GM12878 (cell line): ENCODE results near the gene CASP8. TPM values are rescaled to one million over a fixed set of nuclear protein-coding genes. Genes with fewer than 3 reads are reported as not detected.

Experiments
- ATAC-seq: fragments of 200-7000 bp; cut with Tn5 transposase; 3 replicates; pipeline ENCODE4 v1.9.1; 2020; ENCODE audit warnings: mild to moderate bottlenecking, moderate library complexity
- BruUV-seq: library from RNA; stranded (reverse); fragments of 400-500 nt; replicated peaks from 2 replicates; lab custom pipeline; 2021; lab: Mats Ljungman, UMichigan
- CTCF ChIA-PET: fragments of 300-600 bp; sonication (Branson Sonifier 250); formaldehyde crosslinking; extraction: SDS; loops from one replicate; lab custom pipeline; 2021; ENCODE audit warnings: inconsistent platforms; lab: Yijun Ruan, JAX
- POLR2A ChIA-PET: fragments of 350-600 bp; formaldehyde crosslinking; extraction: SDS; loops from one replicate; lab custom pipeline; 2021; ENCODE audit warnings: inconsistent platforms; lab: Charles Lee
- RAD21 ChIA-PET: fragments of 300-600 bp; sonication (Branson Sonifier 250); formaldehyde crosslinking; loops from one replicate; lab custom pipeline; 2023; ENCODE audit warnings: antibody characterized with exemption; ENCODE audit not compliant: unreplicated experiment; lab: Charles Lee
- SMC1A ChIA-PET: fragments of 300-600 bp; sonication (Branson Sonifier 250); formaldehyde crosslinking; loops from one replicate; lab custom pipeline; 2023; ENCODE audit not compliant: unreplicated experiment, uncharacterized antibody; lab: Charles Lee
- DNase-seq: peaks from one replicate; pipeline ENCODE4 v3.0.0-alpha.2; 2011; ENCODE audit warnings: low read depth, low spot score
- FAIRE-seq: peaks from 3 replicates; lab custom pipeline; 2011; peaks lifted over from hg19 to GRCh38; lab: Jason Lieb, UNC
- H2AFZ ChIP-seq: 2 replicates; pipeline ENCODE4 v1.6.0; 2011; ENCODE audit warnings: low read depth, low read length, control low read depth; ENCODE audit not compliant: control insufficient read depth
- H3K27ac ChIP-seq: 2 replicates; pipeline ENCODE4 v1.5.1; 2011; ENCODE audit warnings: control low read depth; ENCODE audit not compliant: control insufficient read depth, insufficient read depth
- H3K27me3 ChIP-seq, 2 experiments: replicated peaks in 1 of 2; 2 replicates each; pipeline versions ENCODE4 v1.6.0 to v1.6.1; 2011; ENCODE audit warnings: low read length in 1 of 2; ENCODE audit not compliant: control insufficient read depth in 2 of 2, insufficient read depth in 2 of 2
- H3K36me3 ChIP-seq, 2 experiments: 2 replicates each; pipeline ENCODE4 v1.5.1; 2011; ENCODE audit warnings: low read length in 1 of 2; ENCODE audit not compliant: control insufficient read depth in 2 of 2, insufficient read depth in 2 of 2
- H3K4me1 ChIP-seq: 2 replicates; pipeline ENCODE4 v1.6.1; 2011; ENCODE audit warnings: mild to moderate bottlenecking, low read length, moderate library complexity, mixed read lengths; ENCODE audit not compliant: control insufficient read depth, insufficient read depth
- H3K4me2 ChIP-seq: 2 replicates; pipeline ENCODE4 v1.6.0; 2011; ENCODE audit warnings: control low read depth; ENCODE audit not compliant: control insufficient read depth, insufficient read depth
- H3K4me3 ChIP-seq: fragments of 200-600 bp; sonication (generic); 2 replicates; pipeline ENCODE4 v1.5.1; 2016
- H3K79me2 ChIP-seq: 2 replicates; pipeline ENCODE4 v1.6.0; 2011; ENCODE audit warnings: low read length; ENCODE audit not compliant: control insufficient read depth, insufficient read depth
- H3K9ac ChIP-seq: 2 replicates; pipeline ENCODE4 v1.8.0; 2011; ENCODE audit warnings: low read length, control low read depth, mixed read lengths; ENCODE audit not compliant: control insufficient read depth, insufficient read depth
- H3K9me3 ChIP-seq: replicated peaks from 3 replicates; pipeline ENCODE4 v1.5.1; 2011; ENCODE audit warnings: mild to moderate bottlenecking, low read length; ENCODE audit not compliant: control insufficient read depth, insufficient read depth
- H4K20me1 ChIP-seq: 2 replicates; pipeline ENCODE4 v1.6.0; 2011; ENCODE audit not compliant: control insufficient read depth, insufficient read depth
- ATF2 ChIP-seq: IDR thresholded peaks from 2 replicates; pipeline ENCODE4 v1.6.1; 2012; ENCODE audit warnings: low read length, inconsistent platforms
- ATF7 ChIP-seq: fragments of 450-650 bp; IDR thresholded peaks from 2 replicates; pipeline ENCODE4 v1.6.1; 2016; ENCODE audit warnings: low read depth, mild to moderate bottlenecking
- NFIC ChIP-seq: IDR thresholded peaks from 2 replicates; pipeline ENCODE4 v1.6.1; 2012; ENCODE audit warnings: low read depth, mild to moderate bottlenecking, inconsistent platforms, low read length, moderate library complexity
- PKNOX1 ChIP-seq: fragments of 450-650 bp; IDR thresholded peaks from 2 replicates; pipeline ENCODE4 v1.6.1; 2016; ENCODE audit warnings: mild to moderate bottlenecking
- POU2F2 ChIP-seq: IDR thresholded peaks from 3 replicates; pipeline ENCODE4 v1.6.1; 2011; ENCODE audit warnings: low read depth, mild to moderate bottlenecking, low read length, borderline replicate concordance
- RUNX3 ChIP-seq: IDR thresholded peaks from 2 replicates; pipeline ENCODE4 v1.6.1; 2012; ENCODE audit warnings: low read length, inconsistent platforms
- SREBF2 ChIP-seq: IDR thresholded peaks from 2 replicates; pipeline ENCODE4 v1.6.1; 2012; ENCODE audit warnings: mild to moderate bottlenecking, low read length
- WGBS: methylation state at CpG from one replicate; pipeline ENCODE4 v1.1.6; 2016; ENCODE audit warnings: low lambda C conversion rate; ENCODE audit not compliant: insufficient replicate concordance, insufficient coverage; ENCODE audit errors: missing lambda C conversion rate; 5-methylcytosine and 5-hydroxymethylcytosine counted together
- in situ Hi-C: fragments of 300-500 bp; cut with MboI; formaldehyde crosslinking; loops from 9 replicates; pipeline ENCODE4 v1.14.3; 2018; ENCODE audit warnings: mixed read lengths
- intact Hi-C: fragments of 100-400 bp; cut with micrococcal nuclease; formaldehyde crosslinking; loops from one replicate; pipeline ENCODE4 v1.14.2; 2022; ENCODE audit not compliant: unreplicated experiment
- polyA plus RNA-seq, 11 experiments: library from polyadenylated mRNA; depleted of rRNA in 4 of 11; unstranded in 6 of 11; stranded (reverse) in 5 of 11; fragments of >200 nt; fragmentation: Nextera tagmentation in 4 of 11; fragmentation: Illumina TruSeq in 1 of 11; extraction: Ambion mirVana in 4 of 11; extraction: Trizol in 1 of 11; gene quantifications; 1 replicate in 1 of 11; 2 replicates in 10 of 11; pipeline versions ENCODE4 v1.2.1 to v1.2.3, GENCODE V29; 2011 to 2016; ENCODE audit warnings: inconsistent platforms in 2 of 11, missing spikeins in 2 of 11, low read depth in 1 of 11
- total RNA-seq, 4 experiments: library from RNA; depleted of rRNA in 3 of 4; stranded (reverse); fragments of >200 nt in 3 of 4; fragmentation: Illumina TruSeq in 1 of 4; extraction: Trizol in 1 of 4; gene quantifications; 2 replicates each; pipeline versions ENCODE4 v1.2.1 to v1.2.3, GENCODE V29; 2013 to 2021
- TF ChIP-seq, protein P1 (sequence below), 3 experiments: IDR thresholded peaks in 2 of 3; conservative IDR thresholded peaks in 1 of 3; 2 replicates each; pipeline ENCODE4 v1.5.1; 2011; ENCODE audit warnings: low read depth in 3 of 3, low read length in 3 of 3, mild to moderate bottlenecking in 3 of 3, control low read depth in 2 of 3, moderate library complexity in 2 of 3, inconsistent platforms in 1 of 3, mixed read lengths in 1 of 3; ENCODE audit not compliant: control insufficient read depth in 2 of 3, insufficient read depth in 1 of 3; ENCODE audit errors: extremely low read depth in 1 of 3
- TF ChIP-seq, protein P2 (sequence below): IDR thresholded peaks from 2 replicates; pipeline ENCODE4 v1.6.1; 2011; ENCODE audit warnings: mild to moderate bottlenecking, low read depth, low read length, moderate library complexity; ENCODE audit not compliant: insufficient replicate concordance

Gene CASP8
- total and polyA plus RNA-seq, 10 of the 15 experiments (the other 5 are each of a cell fraction or from before 2014, with no cell fraction given), result 18.6 to 54.1 (median 39.9) TPM

DNA sequence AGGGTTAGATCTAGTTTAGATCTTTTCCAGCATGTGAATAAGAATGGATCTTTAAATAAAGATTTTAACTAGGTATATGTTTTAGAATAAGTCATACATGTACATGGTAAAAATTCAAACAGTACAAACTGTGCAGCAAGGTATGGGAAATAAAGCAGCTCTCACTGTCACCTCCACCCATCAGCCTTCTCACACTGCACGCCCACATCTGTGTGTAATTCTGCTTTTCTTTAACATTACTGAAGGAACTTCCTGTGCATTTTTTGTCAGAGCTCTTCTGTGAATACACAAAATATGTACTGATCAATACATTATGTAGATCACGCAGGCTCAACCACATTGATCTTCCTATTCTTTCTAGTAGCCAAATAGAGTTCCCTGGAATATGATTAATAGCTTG lies 3.4 kb downstream of the CASP8 start:
- Histone ChIP-seq H3K4me3 (no peak overlapping the region), H3K9ac (no peak overlapping the region), H4K20me1 (no peaks in the 10 kb centered on the region), H3K9me3 (no peaks in the 10 kb centered on the region), H3K79me2 (peaks cover 9% of the 10 kb centered on the region), H3K36me3 (peaks cover 2 to 4% of the 10 kb centered on the region in 2 experiments; a peak in 3 of 4 replicates), H3K27ac (no peak overlapping the region), H3K27me3 (no peaks in the 10 kb centered on the region), H2AFZ (no peak overlapping the region), H3K4me1 (peaks cover 20% of the 10 kb centered on the region), H3K4me2 (no peak overlapping the region)
- in situ Hi-C loops (no loop called here), intact Hi-C loops (loop anchor here (10.0 kb wide), 1 partner anchor 381 kb away; the partner anchor contains the start of gene TMEM237)
- peak; percentile 37 for ATAC-seq
- TF ChIP-seq, protein P1, sequence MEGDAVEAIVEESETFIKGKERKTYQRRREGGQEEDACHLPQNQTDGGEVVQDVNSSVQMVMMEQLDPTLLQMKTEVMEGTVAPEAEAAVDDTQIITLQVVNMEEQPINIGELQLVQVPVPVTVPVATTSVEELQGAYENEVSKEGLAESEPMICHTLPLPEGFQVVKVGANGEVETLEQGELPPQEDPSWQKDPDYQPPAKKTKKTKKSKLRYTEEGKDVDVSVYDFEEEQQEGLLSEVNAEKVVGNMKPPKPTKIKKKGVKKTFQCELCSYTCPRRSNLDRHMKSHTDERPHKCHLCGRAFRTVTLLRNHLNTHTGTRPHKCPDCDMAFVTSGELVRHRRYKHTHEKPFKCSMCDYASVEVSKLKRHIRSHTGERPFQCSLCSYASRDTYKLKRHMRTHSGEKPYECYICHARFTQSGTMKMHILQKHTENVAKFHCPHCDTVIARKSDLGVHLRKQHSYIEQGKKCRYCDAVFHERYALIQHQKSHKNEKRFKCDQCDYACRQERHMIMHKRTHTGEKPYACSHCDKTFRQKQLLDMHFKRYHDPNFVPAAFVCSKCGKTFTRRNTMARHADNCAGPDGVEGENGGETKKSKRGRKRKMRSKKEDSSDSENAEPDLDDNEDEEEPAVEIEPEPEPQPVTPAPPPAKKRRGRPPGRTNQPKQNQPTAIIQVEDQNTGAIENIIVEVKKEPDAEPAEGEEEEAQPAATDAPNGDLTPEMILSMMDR (IDR thresholded peaks at IDR 0.05 in 2 of 3, conservative IDR thresholded peaks at IDR 0.05 in 1 of 3; ENCODE audit: control insufficient read depth in 2 of 3, extremely low read depth in 1 of 3, insufficient read depth in 1 of 3, low read depth in 3 of 3, low read length in 3 of 3), result no peak
- TF ChIP-seq ATF2 (0 out of 2 replicates have a peak, but pooled peaks have one; percentile 28), RUNX3 (peak; percentile 37; the same call in 1 of the 2 replicates), NFIC (peak; percentile 48), PKNOX1 (peak; percentile 89), ATF7 (no peak), SREBF2 (no peak), POU2F2 (0 out of 3 replicates have a peak, but pooled peaks have one; percentile 14)
- TF ChIP-seq, protein P2, sequence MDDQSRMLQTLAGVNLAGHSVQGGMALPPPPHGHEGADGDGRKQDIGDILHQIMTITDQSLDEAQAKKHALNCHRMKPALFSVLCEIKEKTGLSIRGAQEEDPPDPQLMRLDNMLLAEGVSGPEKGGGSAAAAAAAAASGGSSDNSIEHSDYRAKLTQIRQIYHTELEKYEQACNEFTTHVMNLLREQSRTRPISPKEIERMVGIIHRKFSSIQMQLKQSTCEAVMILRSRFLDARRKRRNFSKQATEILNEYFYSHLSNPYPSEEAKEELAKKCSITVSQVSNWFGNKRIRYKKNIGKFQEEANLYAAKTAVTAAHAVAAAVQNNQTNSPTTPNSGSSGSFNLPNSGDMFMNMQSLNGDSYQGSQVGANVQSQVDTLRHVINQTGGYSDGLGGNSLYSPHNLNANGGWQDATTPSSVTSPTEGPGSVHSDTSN, result peak; percentile 41
- no peak for DNase-seq
- ChIA-PET RAD21 (interaction anchor here (0.9 to 5.5 kb wide), 7 partner anchors 10 to 195 kb away, joined by 3 to 41 read pairs (median 12); partner anchors contain the start of gene CASP10), POLR2A (interaction anchor here (0.5 to 2.5 kb wide), 4 partner anchors 10 to 81 kb away, joined by 3 to 11 read pairs (median 5); no protein-coding TSS in a partner anchor), SMC1A (interaction anchor here (0.6 to 10.5 kb wide), 15 partner anchors 8 to 476 kb away, joined by 3 to 87 read pairs (median 5); partner anchors contain the start of gene CASP10), CTCF (interaction anchor here (0.7 to 7.1 kb wide), 10 partner anchors 11 to 188 kb away, joined by 3 to 85 read pairs (median 10); partner anchors contain the start of genes CASP10, STRADB and TRAK2)
- 92% methylated on average over 2 of the region's 2 CpGs for whole genome bisulfite sequencing
- no TSS peak for BruUV-seq
- peak; percentile 27 for FAIRE-seq
